Upper lobe of left lung (tissue), 4 donors: Measurements from ENCODE around the gene SLC35G1.

ENCODE experiments used
- CTCF ChIP-seq, 6 experiments: fragments of 450-650 bp in 4 of 6; fragments of 200-600 bp in 2 of 6; sonication (generic) in 2 of 6; IDR thresholded peaks; one replicate each; pipeline ENCODE4 v1.5.1; 2016 to 2019; ENCODE audit warnings: antibody characterized with exemption in 6 of 6
- EP300 ChIP-seq, 4 donors: sonication (generic); formaldehyde crosslinking; IDR thresholded peaks; one replicate each; pipeline ENCODE4 v1.5.1; 2017; ENCODE audit warnings: antibody characterized with exemption in 4 of 4, control low read depth in 2 of 4
- POLR2A ChIP-seq, 4 donors: fragments of 450-650 bp; IDR thresholded peaks; one replicate each; pipeline ENCODE4 v1.5.1; 2016 to 2017; ENCODE audit warnings: antibody characterized with exemption in 4 of 4, mild to moderate bottlenecking in 2 of 4
- POLR2AphosphoS5 ChIP-seq, 2 donors: sonication (generic); formaldehyde crosslinking; IDR thresholded peaks; one replicate each; pipeline ENCODE4 v1.5.1; 2017; ENCODE audit warnings: antibody characterized with exemption in 2 of 2

GRCh38 chr10:93897070-93897780, 3.4 kb downstream of the SLC35G1 start:
- TF ChIP-seq CTCF (IDR thresholded peaks at IDR 0.05) (no peak), EP300 (IDR thresholded peaks at IDR 0.05) (no peak), POLR2A (IDR thresholded peaks at IDR 0.05) (no peak), POLR2AphosphoS5 (IDR thresholded peaks at IDR 0.05) (no peak)
